Measurements from ENCODE around the gene HSPA8. TPM values are rescaled to one million over a fixed set of nuclear protein-coding genes. Genes with fewer than 3 reads are reported as not detected.

The HSPA8 gene
- total RNA-seq, 1 experiment from 2014 or later, result 1,301 TPM

- ATAC-seq, result no peak
- Histone ChIP-seq H3K9me2 (ENCODE audit: insufficient read depth) (no peaks in the 10 kb centered on the region), H3K27ac (ENCODE audit: low read depth, low read length) (no peak overlapping the region), H3K4me3 (replicated peaks in 1 of 2; ENCODE audit: low read depth in 1 of 2, low read length in 2 of 2) (no peak overlapping the region), H3K9me3 (ENCODE audit: control insufficient read depth in 1 of 2, insufficient read depth in 1 of 2, low read depth in 1 of 2, low read length in 2 of 2) (no peaks in the 10 kb centered on the region), H4K20me1 (ENCODE audit: insufficient read depth) (no peaks in the 10 kb centered on the region), H3K9ac (ENCODE audit: low read length) (no peak overlapping the region), H3K4me2 (ENCODE audit: low read length) (no peak overlapping the region), H3K79me2 (ENCODE audit: insufficient read depth, low read length) (no peaks in the 10 kb centered on the region), H2AFZ (ENCODE audit: low read depth, low read length, poor library complexity, severe bottlenecking) (no peak overlapping the region), H3K36me3 (ENCODE audit: control insufficient read depth in 1 of 2, insufficient read depth in 2 of 2, low read length in 2 of 2) (no peaks in the 10 kb centered on the region), H3K4me1 (ENCODE audit: control insufficient read depth in 1 of 2, insufficient read depth in 2 of 2, low read length in 2 of 2) (no peaks in the 10 kb centered on the region), H3K27me3 (ENCODE audit: insufficient read depth, low read length) (no peaks in the 10 kb centered on the region)
- no peak for DNase-seq (ENCODE audit: low read depth, low spot score)
- RAD21 ChIA-PET (ENCODE audit: low non-redundant PET in 1 of 2, low total read pairs in 2 of 2, uncharacterized antibody in 2 of 2, unreplicated experiment in 2 of 2), result no interaction called here
- POLR2A ChIA-PET, result interaction anchor here (1.4 kb wide), 1 partner anchor 32 kb away, joined by 4 read pairs; the partner anchor contains the start of gene HSPA8
- BruUV-seq (replicated peaks), result no TSS peak
- intact Hi-C loops (cut with micrococcal nuclease), result no loop called here
- CTCF ChIA-PET, result interaction anchor here (1.2 kb wide), 1 partner anchor 10 kb away, joined by 4 read pairs; no protein-coding TSS in a partner anchor
- no peak for TF ChIP-seq ELF1 (IDR thresholded peaks at IDR 0.05; ENCODE audit: borderline replicate concordance, low read depth)
- TF ChIP-seq TCF7L2 (IDR thresholded peaks at IDR 0.05; ENCODE audit: borderline replicate concordance, extremely low read depth, insufficient read depth, insufficient read length), result no peak
- no peak for TF ChIP-seq EZH2phosphoT487 (IDR thresholded peaks at IDR 0.05; ENCODE audit: borderline replicate concordance)
- TF ChIP-seq FOSL1 (IDR thresholded peaks at IDR 0.05; ENCODE audit: low read depth), result no peak
- no peak for TF ChIP-seq CBX3 (IDR thresholded peaks at IDR 0.05; ENCODE audit: low read depth)
- TF ChIP-seq POLR2A (IDR thresholded peaks at IDR 0.05; ENCODE audit: borderline replicate concordance, extremely low read depth, insufficient read depth, insufficient read length), result no peak
- no peak for TF ChIP-seq JUND (IDR thresholded peaks at IDR 0.05)
Measured at GRCh38 chr11:123030517-123030916, 31.4 kb downstream of the HSPA8 start.

GRCh38 chr11:123020968-123021367, 41.0 kb downstream of the HSPA8 start:
- H3K9me3 ChIP-seq (ENCODE audit: control insufficient read depth in 1 of 2, insufficient read depth in 1 of 2, low read depth in 1 of 2, low read length in 2 of 2), result no peaks in the 10 kb centered on the region
- ChIA-PET RAD21 (ENCODE audit: low non-redundant PET in 1 of 2, low total read pairs in 2 of 2, uncharacterized antibody in 2 of 2, unreplicated experiment in 2 of 2) (interaction anchor here (1.0 to 1.1 kb wide), 3 partner anchors 32 to 157 kb away, joined by 3 to 6 read pairs (median 5); no protein-coding TSS in a partner anchor), CTCF (interaction anchor here (0.6 to 5.9 kb wide), 26 partner anchors 8 to 392 kb away, joined by 3 to 132 read pairs (median 3); partner anchors contain the start of gene HSPA8), POLR2A (interaction anchor here (1.1 to 1.3 kb wide), 2 partner anchors 34 to 41 kb away, joined by 3 to 4 read pairs; no protein-coding TSS in a partner anchor)
- H3K27ac ChIP-seq (ENCODE audit: low read depth, low read length), result no peak overlapping the region
- ATAC-seq (peak; percentile 84), DNase-seq (ENCODE audit: low read depth, low spot score) (peak; percentile 33)
- H3K36me3 ChIP-seq (ENCODE audit: control insufficient read depth in 1 of 2, insufficient read depth in 2 of 2, low read length in 2 of 2), result no peaks in the 10 kb centered on the region
- peak overlapping the region; percentile 93 for H2AFZ ChIP-seq (ENCODE audit: low read depth, low read length, poor library complexity, severe bottlenecking)
- no peaks in the 10 kb centered on the region for H3K79me2 ChIP-seq (ENCODE audit: insufficient read depth, low read length)
- no peaks in the 10 kb centered on the region for H3K9me2 ChIP-seq (ENCODE audit: insufficient read depth)
- BruUV-seq (replicated peaks), result no TSS peak
- peaks cover 0 to 11% of the 10 kb centered on the region in 2 experiments; a peak in 2 of 4 replicates for H3K4me1 ChIP-seq (ENCODE audit: control insufficient read depth in 1 of 2, insufficient read depth in 2 of 2, low read length in 2 of 2)
- H3K9ac ChIP-seq (ENCODE audit: low read length), result no peak overlapping the region
- no peak overlapping the region for H3K4me2 ChIP-seq (ENCODE audit: low read length)
- intact Hi-C loops (cut with micrococcal nuclease), result loop anchor here (5.0 kb wide), 2 partner anchors 224 to 389 kb away; no protein-coding TSS in a partner anchor
- TF ChIP-seq POLR2AphosphoS5 (IDR thresholded peaks at IDR 0.05; ENCODE audit: low read depth, low read length) (no peak), CTCF (IDR thresholded peaks at IDR 0.05 in 2 of 3, conservative IDR thresholded peaks at IDR 0.05 in 1 of 3; ENCODE audit: borderline replicate concordance in 1 of 3, insufficient read depth in 1 of 3, low read depth in 2 of 3, low read length in 2 of 3) (peak; percentile 65 to 73 (median 73)), RAD21 (IDR thresholded peaks at IDR 0.05; ENCODE audit: low read depth) (peak; percentile 73)
- H3K27me3 ChIP-seq (ENCODE audit: insufficient read depth, low read length), result no peaks in the 10 kb centered on the region
- no peaks in the 10 kb centered on the region for H4K20me1 ChIP-seq (ENCODE audit: insufficient read depth)
- no peak overlapping the region for H3K4me3 ChIP-seq (replicated peaks in 1 of 2; ENCODE audit: low read depth in 1 of 2, low read length in 2 of 2)
